PC-9 (cell line): ENCODE measurements around the gene CEP170. TPM values are rescaled to one million over a fixed set of nuclear protein-coding genes. Genes with fewer than 3 reads are reported as not detected.

Source experiments
- BruUV-seq: library from RNA; stranded (reverse); fragments of 400-500 nt; replicated peaks from 2 replicates; lab custom pipeline; 2021; lab: Mats Ljungman, UMichigan
- CTCF ChIA-PET: fragments of 300-600 bp; sonication (Branson Sonifier 250); formaldehyde crosslinking; loops from one replicate; lab custom pipeline; 2022; ENCODE audit warnings: antibody characterized with exemption; lab: Charles Lee
- POLR2A ChIA-PET: fragments of 300-600 bp; sonication (Branson Sonifier 250); formaldehyde crosslinking; loops from one replicate; lab custom pipeline; 2022; ENCODE audit warnings: antibody characterized with exemption; ENCODE audit not compliant: unreplicated experiment; lab: Charles Lee
- DNase-seq, 2 experiments: peaks; one replicate each; pipeline versions ENCODE4 v3.0.0 to v3.0.0-alpha.2; 2015 to 2022; ENCODE audit warnings: mixed read lengths in 1 of 2
- H2AFZ ChIP-seq: fragments of 200-600 bp; sonication (generic); 2 replicates; pipeline ENCODE4 v1.8.1; 2017; ENCODE audit warnings: antibody characterized with exemption
- H3F3A ChIP-seq: fragments of 200-600 bp; sonication (generic); 2 replicates; pipeline ENCODE4 v1.8.1; 2017; ENCODE audit warnings: antibody characterized with exemption, mild to moderate bottlenecking, low read depth; ENCODE audit not compliant: insufficient read depth
- H3K27ac ChIP-seq: fragments of 200-600 bp; sonication (generic); 2 replicates; pipeline ENCODE4 v1.6.1; 2016; ENCODE audit warnings: mixed run types
- H3K27me3 ChIP-seq: fragments of 200-600 bp; sonication (generic); 2 replicates; pipeline ENCODE4 v1.6.1; 2016; ENCODE audit warnings: low read depth, mixed run types; ENCODE audit not compliant: insufficient read depth
- H3K36me3 ChIP-seq: fragments of 200-600 bp; sonication (generic); 2 replicates; pipeline ENCODE4 v1.6.1; 2016; ENCODE audit warnings: low read depth, mixed run types
- H3K4me1 ChIP-seq: fragments of 200-600 bp; sonication (generic); replicated peaks from 2 replicates; pipeline ENCODE4 v1.6.1; 2016; ENCODE audit warnings: mixed run types; ENCODE audit not compliant: insufficient read depth
- H3K4me2 ChIP-seq: fragments of 200-600 bp; sonication (generic); 2 replicates; pipeline ENCODE4 v1.6.1; 2017; ENCODE audit warnings: mixed run types
- H3K4me3 ChIP-seq: fragments of 200-600 bp; sonication (generic); 2 replicates; pipeline ENCODE4 v1.6.1; 2016; ENCODE audit warnings: mixed run types
- H3K79me2 ChIP-seq: fragments of 200-600 bp; sonication (generic); 2 replicates; pipeline ENCODE4 v1.6.1; 2017; ENCODE audit warnings: low read depth, mixed run types
- H3K9me2 ChIP-seq: fragments of 200-600 bp; sonication (generic); 2 replicates; pipeline ENCODE4 v1.8.1; 2017; ENCODE audit warnings: mild to moderate bottlenecking; ENCODE audit not compliant: insufficient read depth
- H3K9me3 ChIP-seq: fragments of 200-600 bp; sonication (generic); 2 replicates; pipeline ENCODE4 v1.8.1; 2016; ENCODE audit warnings: low read depth; ENCODE audit not compliant: insufficient read depth
- H4K20me1 ChIP-seq: fragments of 200-600 bp; sonication (generic); 2 replicates; pipeline ENCODE4 v1.8.1; 2017; ENCODE audit not compliant: insufficient read depth
- CTCF ChIP-seq: fragments of 200-600 bp; sonication (generic); conservative IDR thresholded peaks from 2 replicates; pipeline ENCODE4 v1.6.1; 2017; ENCODE audit warnings: mixed run types, antibody characterized with exemption, mild to moderate bottlenecking, moderate library complexity
- EZH2 ChIP-seq: fragments of 200-600 bp; sonication (generic); IDR thresholded peaks from 2 replicates; pipeline ENCODE4 v1.8.0; 2017; ENCODE audit warnings: antibody characterized with exemption, low read depth
- intact Hi-C: fragments of 100-400 bp; cut with micrococcal nuclease; formaldehyde crosslinking; loops from one replicate; pipeline ENCODE4 v1.10.0; 2022; ENCODE audit not compliant: unreplicated experiment
- total RNA-seq: library from RNA; stranded (reverse); gene quantifications from 2 replicates; pipeline ENCODE4 v1.2.3, GENCODE V29; 2021

CEP170 gene
- total RNA-seq, 1 experiment from 2014 or later: 40.8 TPM

GRCh38 chr1:243294723-243295121 lies 39.6 kb upstream of the CEP170 start:
- Histone ChIP-seq H3K36me3 (peaks cover 10% of the 10 kb centered on the region; the same call in 1 of the 2 replicates), H3K9me3 (peaks cover 6% of the 10 kb centered on the region), H4K20me1 (no peaks in the 10 kb centered on the region), H2AFZ (no peak overlapping the region), H3F3A (no peaks in the 10 kb centered on the region), H3K27ac (peak overlapping the region; percentile 24; the same call in 1 of the 2 replicates), H3K4me3 (no peak overlapping the region), H3K4me1 (no peaks in the 10 kb centered on the region), H3K4me2 (no peak overlapping the region), H3K79me2 (no peaks in the 10 kb centered on the region), H3K9me2 (no peaks in the 10 kb centered on the region), H3K27me3 (no peaks in the 10 kb centered on the region)
- BruUV-seq: no TSS peak
- no peak for TF ChIP-seq EZH2
- no peak for TF ChIP-seq CTCF
- no peak for DNase-seq
- ChIA-PET CTCF (no interaction called here), POLR2A (no interaction called here)
- intact Hi-C loops: no loop called here

GRCh38 chr1:243293941-243294722 lies 39.1 kb upstream of the CEP170 start:
- Histone ChIP-seq H3K27me3 (no peaks in the 10 kb centered on the region), H2AFZ (no peak overlapping the region), H3K9me3 (peaks cover 6% of the 10 kb centered on the region), H3K79me2 (no peaks in the 10 kb centered on the region), H4K20me1 (no peaks in the 10 kb centered on the region), H3K27ac (peak overlapping the region; percentile 24; the same call in 1 of the 2 replicates), H3K4me1 (no peaks in the 10 kb centered on the region), H3K4me3 (no peak overlapping the region), H3K9me2 (no peaks in the 10 kb centered on the region), H3K4me2 (no peak overlapping the region), H3K36me3 (peaks cover 10% of the 10 kb centered on the region; the same call in 1 of the 2 replicates), H3F3A (no peaks in the 10 kb centered on the region)
- DNase-seq: no peak
- ChIA-PET CTCF (no interaction called here), POLR2A (no interaction called here)
- TF ChIP-seq CTCF (no peak), EZH2 (no peak)
- no TSS peak for BruUV-seq
- intact Hi-C loops: no loop called here

GRCh38 chr1:243292117-243292516 lies 37.0 kb upstream of the CEP170 start:
- peaks cover 10% of the 10 kb centered on the region; the same call in 1 of the 2 replicates for H3K36me3 ChIP-seq
- no peak overlapping the region for H3K4me3 ChIP-seq
- H3K9me3 ChIP-seq: peaks cover 6% of the 10 kb centered on the region
- H3K4me2 ChIP-seq: no peak overlapping the region
- no peaks in the 10 kb centered on the region for H3K79me2 ChIP-seq
- no peaks in the 10 kb centered on the region for H3K27me3 ChIP-seq
- BruUV-seq: no TSS peak
- no peaks in the 10 kb centered on the region for H4K20me1 ChIP-seq
- peaks cover 11% of the 10 kb centered on the region for H3K4me1 ChIP-seq
- no peak for TF ChIP-seq EZH2
- CTCF ChIA-PET: no interaction called here
- no peak overlapping the region for H3K27ac ChIP-seq
- H3K9me2 ChIP-seq: no peaks in the 10 kb centered on the region
- no peak overlapping the region for H2AFZ ChIP-seq
- POLR2A ChIA-PET: no interaction called here
- intact Hi-C loops: no loop called here
- H3F3A ChIP-seq: no peaks in the 10 kb centered on the region
- DNase-seq: no peak
